Measurements from ENCODE around the gene NCAM1.
A peak's percentile ranks its signal among the peaks of the same experiment; 100 is the strongest.
"Not testable (repeated sequence)": the region's sequence is repeated elsewhere in the genome, so short reads cannot be mapped to it uniquely, and the experiment has no call there.

NCAM1 gene

DNA sequence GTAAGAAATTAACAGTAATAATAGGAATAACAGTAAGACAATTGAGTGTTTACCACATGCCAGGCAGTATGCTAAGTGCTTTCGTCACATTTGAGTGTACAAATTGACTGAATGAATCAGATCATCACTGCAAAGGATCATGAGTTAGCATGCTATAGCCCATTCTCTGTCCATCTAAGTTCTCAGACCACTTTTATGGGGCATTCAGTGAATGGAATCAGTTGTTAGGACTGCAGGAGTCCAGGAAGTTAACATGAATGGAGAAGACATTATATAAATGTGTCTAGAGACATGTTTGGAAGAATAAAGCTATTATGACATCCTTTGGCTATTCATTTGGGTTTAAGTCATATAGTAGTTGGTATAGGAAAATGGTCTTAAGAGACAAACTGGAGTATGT, 59.9 kb downstream of the NCAM1 start:
- no peak for DNase-seq

GRCh38 chr11:113022262-113022661, 61.0 kb downstream of the NCAM1 start:
- no peak for DNase-seq

- peak in 1 of 51 donors; percentile 10 for DNase-seq
These were observed 62.0 kb downstream of the NCAM1 start for GRCh38 chr11:113023228-113023627.

GRCh38 chr11:113023986-113024385, 62.8 kb downstream of the NCAM1 start:
- no peak for DNase-seq

GRCh38 chr11:113026778-113027177, 65.6 kb downstream of the NCAM1 start:
- DNase-seq: no peak

DNA sequence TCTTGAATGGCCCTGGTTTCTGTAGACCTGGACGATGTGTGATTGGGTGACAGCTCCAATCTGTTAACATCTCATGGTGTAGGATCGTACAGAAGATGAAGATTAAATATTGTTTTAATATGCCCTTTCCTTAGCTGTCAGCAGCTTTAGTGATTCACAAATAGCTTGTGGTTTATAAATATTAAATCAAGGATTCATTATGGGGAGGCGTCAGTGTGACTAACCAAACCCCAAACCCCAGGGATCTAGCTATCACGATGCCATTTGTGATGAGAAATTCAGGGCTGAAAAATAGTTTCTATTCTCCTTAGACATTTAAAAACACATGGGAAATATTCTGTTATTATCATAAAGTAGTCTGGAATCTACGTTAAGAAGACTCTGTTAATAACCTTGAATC, 73.4 kb downstream of the NCAM1 start:
- no peak for DNase-seq

DNA sequence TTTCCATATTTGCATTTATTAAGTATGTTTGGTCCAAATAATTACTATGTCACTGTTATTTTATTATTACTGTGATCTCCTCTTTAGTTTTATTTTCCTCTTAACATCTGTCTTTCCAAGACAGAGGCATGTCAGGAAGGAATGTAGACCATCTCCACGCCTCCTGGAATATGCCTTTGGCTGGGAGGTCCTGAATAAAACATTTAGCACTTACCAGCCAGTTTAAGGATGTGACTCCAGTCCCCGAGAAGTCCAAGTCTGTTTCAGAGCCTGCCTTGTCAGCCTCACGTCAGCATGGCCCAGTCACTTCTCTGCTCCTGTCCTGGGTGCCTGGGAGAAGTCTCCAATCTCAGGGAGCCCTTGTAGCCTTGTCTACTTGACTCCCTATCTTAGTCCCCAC, 74.5 kb downstream of the NCAM1 start:
- no peak for DNase-seq

- DNase-seq: no peak
These were observed 82.5 kb downstream of the NCAM1 start for GRCh38 chr11:113043698-113044097.

- no peak for DNase-seq
These were observed 83.9 kb downstream of the NCAM1 start for GRCh38 chr11:113045146-113045545.

- DNase-seq: no peak
These were observed 85.6 kb downstream of the NCAM1 start for GRCh38 chr11:113046866-113047265.

GRCh38 chr11:113048820-113049768, 87.9 kb downstream of the NCAM1 start:
- peak in 1 of 51 donors; percentile 40 for DNase-seq

GRCh38 chr11:113053042-113053441, 91.8 kb downstream of the NCAM1 start:
- not testable (repeated sequence) for DNase-seq

- DNase-seq: no peak
These were observed 95.8 kb downstream of the NCAM1 start for GRCh38 chr11:113057038-113057437.

GRCh38 chr11:113059548-113059947, 98.3 kb downstream of the NCAM1 start:
- no peak for DNase-seq

GRCh38 chr11:113065330-113065729, 104.1 kb downstream of the NCAM1 start:
- DNase-seq: no peak

DNA sequence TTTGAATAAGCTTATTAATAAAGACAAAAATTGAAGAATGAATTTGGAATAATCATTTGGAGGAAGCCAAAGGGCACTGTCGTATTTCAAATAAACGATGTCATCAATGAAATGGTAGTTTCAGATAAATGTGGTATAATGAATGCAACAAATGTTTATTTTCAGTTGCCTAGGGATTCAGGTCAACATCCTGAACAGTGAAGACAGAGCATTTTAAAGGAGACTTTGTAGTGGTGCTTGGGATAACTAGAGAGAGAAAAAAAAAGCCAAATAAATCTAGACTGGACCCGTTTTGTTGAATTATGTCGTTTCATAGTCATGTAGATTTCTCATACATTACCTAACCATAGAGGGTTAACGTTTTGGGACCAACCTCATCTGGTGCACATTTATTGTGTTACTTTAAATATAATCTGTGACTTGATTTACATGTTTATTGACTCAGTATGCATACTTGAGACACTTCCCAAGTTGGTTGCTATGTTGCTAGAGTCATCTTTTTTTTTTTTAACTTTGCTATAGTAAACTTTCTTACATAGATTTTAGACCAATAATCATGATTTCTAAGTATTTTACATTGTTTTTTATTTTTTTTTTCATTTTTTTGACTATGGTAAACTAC, 111.1 kb downstream of the NCAM1 start:
- DNase-seq: no peak

GRCh38 chr11:113073290-113073953, 112.2 kb downstream of the NCAM1 start:
- DNase-seq: no peak

DNA sequence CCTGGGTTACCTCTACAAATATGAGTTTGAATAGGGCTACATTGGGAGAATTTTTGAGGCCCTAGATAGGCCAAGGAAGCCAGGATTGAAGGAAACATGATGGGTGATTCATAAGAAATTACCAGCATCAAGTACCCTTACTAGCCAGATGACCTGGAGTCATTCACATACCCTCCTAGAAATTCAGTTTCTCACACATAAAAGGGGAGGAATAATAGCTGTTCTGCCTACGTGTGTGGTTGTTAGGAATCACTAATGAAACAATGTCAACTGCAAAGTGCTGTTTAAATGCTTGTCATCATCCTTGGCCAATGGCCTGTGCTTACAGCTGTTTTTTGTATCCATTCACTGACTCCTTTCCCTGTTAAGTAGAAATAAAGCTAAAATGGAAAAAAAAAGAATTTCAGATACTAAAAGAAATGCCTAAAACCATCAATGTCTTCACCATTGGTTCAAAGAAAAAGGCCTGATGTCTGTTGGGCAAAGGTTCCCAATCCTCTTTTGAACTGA, 114.4 kb downstream of the NCAM1 start:
- no peak for DNase-seq

DNA sequence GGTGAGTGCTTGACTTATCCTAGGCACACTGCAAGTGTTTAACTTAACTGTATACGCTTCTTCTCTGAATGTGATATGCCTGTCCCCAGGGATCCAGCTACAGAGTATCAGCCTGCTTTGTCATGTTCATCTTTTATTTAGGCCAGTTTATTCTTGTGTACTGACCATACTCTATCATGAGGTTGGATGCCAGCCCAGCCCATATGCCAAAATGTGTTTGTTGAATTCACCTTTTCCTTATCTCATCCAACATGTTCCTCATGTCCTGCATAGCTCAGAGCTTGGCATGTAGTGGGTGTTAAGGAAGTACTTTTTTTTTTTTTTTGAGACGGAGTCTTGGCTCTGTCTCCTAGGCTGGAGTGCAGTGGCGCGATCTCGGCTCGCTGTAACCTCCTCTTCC, 116.2 kb downstream of the NCAM1 start:
- DNase-seq: no peak

DNA sequence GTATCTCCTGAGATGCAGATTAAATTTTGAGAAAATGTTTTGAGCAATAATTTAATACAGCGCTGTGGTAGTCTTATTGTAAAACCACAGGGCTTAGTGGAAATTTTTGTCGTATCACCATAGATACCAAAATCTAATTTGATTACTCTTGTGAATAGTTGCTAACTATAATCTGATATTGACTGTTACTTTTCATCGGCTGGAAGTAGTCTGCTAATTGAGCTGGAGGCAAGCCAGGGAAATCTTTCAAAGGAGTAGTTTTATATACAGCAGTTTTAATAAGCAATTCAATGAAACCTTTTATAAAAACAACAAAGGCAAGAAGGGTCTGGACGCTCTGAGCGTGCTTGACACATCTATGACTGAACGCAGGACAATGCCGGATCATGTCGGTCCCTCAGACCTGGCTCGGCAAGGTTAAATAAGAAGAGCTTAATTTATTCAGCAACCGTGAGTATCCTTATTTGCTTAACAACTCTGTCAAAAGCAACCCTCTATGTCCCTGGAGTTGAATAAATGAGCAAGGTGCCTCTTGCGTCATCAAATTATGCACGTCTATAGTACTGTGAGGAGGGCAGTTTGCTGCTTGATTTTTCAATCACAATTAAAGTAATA, 121.2 kb downstream of the NCAM1 start:
- DNase-seq: no peak

GRCh38 chr11:113083571-113083970, 122.4 kb downstream of the NCAM1 start:
- DNase-seq: no peak

DNA sequence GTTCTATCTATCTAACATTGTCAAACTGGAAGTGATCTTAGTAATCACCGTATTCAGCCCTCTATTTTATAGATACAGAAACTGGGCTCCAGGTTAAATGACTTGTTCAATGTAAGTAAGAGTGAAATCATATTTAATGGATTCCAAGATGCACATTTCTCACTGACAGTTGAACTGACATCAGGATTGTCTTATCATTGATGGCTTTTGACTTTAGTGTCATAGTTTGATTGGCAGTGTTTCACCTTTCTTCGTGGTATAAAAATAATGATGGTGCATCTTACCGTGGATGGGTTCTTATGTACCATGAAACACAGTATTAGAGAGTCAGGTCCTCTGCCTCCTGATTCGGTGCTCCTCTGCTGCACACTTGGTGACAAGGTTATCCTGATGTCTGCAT, 123.1 kb downstream of the NCAM1 start:
- DNase-seq: no peak

Data from hypothalamus (tissue), 51 donors.